PFSK-1 (cell line): ENCODE data around the gene SLC2A4RG.

Experiments used
- FOXP2 ChIP-seq: optimal IDR thresholded peaks from 2 replicates; pipeline ENCODE3; 2011; ENCODE audit warnings: borderline replicate concordance, control low read depth, inconsistent platforms; ENCODE audit not compliant: insufficient read depth; ENCODE audit errors: extremely low read length, extremely low read depth
- POLR2AphosphoS5 ChIP-seq: IDR thresholded peaks from 2 replicates; pipeline ENCODE4 v1.6.1; 2012; ENCODE audit warnings: low read depth, mild to moderate bottlenecking, control low read depth, low read length, moderate library complexity
- TAF1 ChIP-seq: IDR thresholded peaks from 2 replicates; pipeline ENCODE4 v1.6.1; 2012; ENCODE audit warnings: low read length, control low read depth, borderline replicate concordance; ENCODE audit not compliant: insufficient read depth
- TF ChIP-seq, protein P1 (sequence below), 2 experiments: IDR thresholded peaks; 2 replicates each; pipeline versions ENCODE4 v1.6.1 to v1.8.0; 2011 to 2012; ENCODE audit warnings: low read depth in 2 of 2, low read length in 2 of 2, control low read depth in 1 of 2, inconsistent platforms in 1 of 2, mild to moderate bottlenecking in 1 of 2, moderate library complexity in 1 of 2; ENCODE audit not compliant: insufficient read depth in 1 of 2

DNA sequence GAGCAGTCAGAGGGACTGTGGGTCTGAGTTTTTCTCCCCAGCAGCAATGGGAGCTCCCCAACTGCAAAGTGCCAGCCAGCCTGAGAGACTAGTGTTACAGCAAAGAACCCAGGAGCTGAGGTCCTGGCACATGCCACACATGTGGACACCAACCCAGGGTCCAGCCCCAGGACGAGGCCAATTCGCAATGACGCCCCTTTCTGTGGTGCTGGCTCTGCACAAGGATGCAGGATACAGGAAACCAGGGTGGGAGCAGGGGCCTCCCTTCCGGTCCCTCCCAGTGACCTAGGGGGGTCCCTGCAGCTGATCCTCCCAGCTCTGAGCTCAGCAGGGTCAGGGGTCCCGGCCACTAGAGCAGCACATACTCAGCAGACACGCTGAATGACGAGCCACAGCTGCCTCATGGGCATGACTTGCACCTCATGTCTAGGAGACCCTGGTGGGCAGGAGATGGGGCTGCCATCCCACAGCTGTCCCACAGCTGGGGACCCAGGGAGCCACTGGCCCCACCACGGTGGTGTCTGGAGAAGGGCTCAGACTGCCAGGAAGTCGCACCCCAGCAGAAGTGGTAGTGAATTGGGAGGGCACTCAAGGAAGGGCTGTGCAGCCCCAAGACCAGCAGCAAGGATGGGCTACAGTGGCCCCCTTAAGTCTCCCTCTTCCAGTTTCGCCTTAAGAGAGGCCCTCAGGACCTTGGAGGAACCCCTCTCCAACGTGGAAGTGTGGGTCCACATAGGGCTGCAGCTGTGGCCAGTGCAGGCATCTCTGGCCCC is 35.4 kb upstream of the SLC2A4RG start:
- TF ChIP-seq POLR2AphosphoS5 (no peak), FOXP2 (no peak), TAF1 (no peak)
- TF ChIP-seq, protein P1, sequence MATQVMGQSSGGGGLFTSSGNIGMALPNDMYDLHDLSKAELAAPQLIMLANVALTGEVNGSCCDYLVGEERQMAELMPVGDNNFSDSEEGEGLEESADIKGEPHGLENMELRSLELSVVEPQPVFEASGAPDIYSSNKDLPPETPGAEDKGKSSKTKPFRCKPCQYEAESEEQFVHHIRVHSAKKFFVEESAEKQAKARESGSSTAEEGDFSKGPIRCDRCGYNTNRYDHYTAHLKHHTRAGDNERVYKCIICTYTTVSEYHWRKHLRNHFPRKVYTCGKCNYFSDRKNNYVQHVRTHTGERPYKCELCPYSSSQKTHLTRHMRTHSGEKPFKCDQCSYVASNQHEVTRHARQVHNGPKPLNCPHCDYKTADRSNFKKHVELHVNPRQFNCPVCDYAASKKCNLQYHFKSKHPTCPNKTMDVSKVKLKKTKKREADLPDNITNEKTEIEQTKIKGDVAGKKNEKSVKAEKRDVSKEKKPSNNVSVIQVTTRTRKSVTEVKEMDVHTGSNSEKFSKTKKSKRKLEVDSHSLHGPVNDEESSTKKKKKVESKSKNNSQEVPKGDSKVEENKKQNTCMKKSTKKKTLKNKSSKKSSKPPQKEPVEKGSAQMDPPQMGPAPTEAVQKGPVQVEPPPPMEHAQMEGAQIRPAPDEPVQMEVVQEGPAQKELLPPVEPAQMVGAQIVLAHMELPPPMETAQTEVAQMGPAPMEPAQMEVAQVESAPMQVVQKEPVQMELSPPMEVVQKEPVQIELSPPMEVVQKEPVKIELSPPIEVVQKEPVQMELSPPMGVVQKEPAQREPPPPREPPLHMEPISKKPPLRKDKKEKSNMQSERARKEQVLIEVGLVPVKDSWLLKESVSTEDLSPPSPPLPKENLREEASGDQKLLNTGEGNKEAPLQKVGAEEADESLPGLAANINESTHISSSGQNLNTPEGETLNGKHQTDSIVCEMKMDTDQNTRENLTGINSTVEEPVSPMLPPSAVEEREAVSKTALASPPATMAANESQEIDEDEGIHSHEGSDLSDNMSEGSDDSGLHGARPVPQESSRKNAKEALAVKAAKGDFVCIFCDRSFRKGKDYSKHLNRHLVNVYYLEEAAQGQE (IDR thresholded peaks at IDR 0.05; ENCODE audit: insufficient read depth in 1 of 2, low read depth in 2 of 2, low read length in 2 of 2): no peak
